ENCODE results near the gene SHISA9. TPM values are rescaled to one million over a fixed set of nuclear protein-coding genes. Genes with fewer than 3 reads are reported as not detected.

The SHISA9 gene
- total and polyA plus RNA-seq, 3 donors from 2014 or later, result 0.46 to 1.0 (median 0.68) TPM

- Histone ChIP-seq H3K4me1 (no peaks in the 10 kb centered on the region), H3K27ac (no peak overlapping the region), H3K27me3 (no peaks in the 10 kb centered on the region), H3K9me3 (no peaks in the 10 kb centered on the region), H3K36me3 (ENCODE audit: low read depth, missing control alignments) (no peaks in the 10 kb centered on the region), H3K4me3 (no peak overlapping the region)
- DNase-seq, result no peak
- WGBS, 2 donors, result 81 to 100% methylated on average over 1 of the region's 1 CpG
- TF ChIP-seq POLR2A (IDR thresholded peaks at IDR 0.05), result no peak
- TF ChIP-seq CTCF (IDR thresholded peaks at IDR 0.05), result no peak
- intact Hi-C loops (cut with DNase I; ENCODE audit: low total_unique reads), result no loop called here
These were observed 19.7 kb upstream of the SHISA9 start for GRCh38 chr16:12881740-12882139.

- Histone ChIP-seq H3K4me1 (no peaks in the 10 kb centered on the region), H3K36me3 (ENCODE audit: low read depth, missing control alignments) (no peaks in the 10 kb centered on the region), H3K27me3 (no peaks in the 10 kb centered on the region), H3K4me3 (no peak overlapping the region), H3K9me3 (no peaks in the 10 kb centered on the region), H3K27ac (no peak overlapping the region)
- intact Hi-C loops (cut with DNase I; ENCODE audit: low total_unique reads), result no loop called here
- WGBS, 2 donors, result 66 to 68% methylated on average over 5 of the region's 5 CpGs
- no peak for DNase-seq
- no peak for TF ChIP-seq CTCF (IDR thresholded peaks at IDR 0.05)
- no peak for TF ChIP-seq POLR2A (IDR thresholded peaks at IDR 0.05)
These were observed 15.7 kb upstream of the SHISA9 start for GRCh38 chr16:12885742-12886141.

GRCh38 chr16:12891836-12892235, 9.6 kb upstream of the SHISA9 start:
- intact Hi-C loops (cut with DNase I; ENCODE audit: low total_unique reads), result no loop called here
- Histone ChIP-seq H3K4me3 (no peak overlapping the region), H3K27ac (no peak overlapping the region), H3K9me3 (no peaks in the 10 kb centered on the region), H3K36me3 (ENCODE audit: low read depth, missing control alignments) (no peaks in the 10 kb centered on the region), H3K27me3 (no peaks in the 10 kb centered on the region), H3K4me1 (no peaks in the 10 kb centered on the region)
- TF ChIP-seq CTCF (IDR thresholded peaks at IDR 0.05) (no peak), POLR2A (IDR thresholded peaks at IDR 0.05) (no peak)
- no peak for DNase-seq
- WGBS, 2 donors, result 80 to 81% methylated on average over 5 of the region's 5 CpGs

GRCh38 chr16:12893050-12893750, 8.2 kb upstream of the SHISA9 start:
- Histone ChIP-seq H3K27me3 (no peaks in the 10 kb centered on the region), H3K27ac (no peak overlapping the region), H3K4me1 (no peaks in the 10 kb centered on the region), H3K9me3 (no peaks in the 10 kb centered on the region), H3K4me3 (no peak overlapping the region), H3K36me3 (ENCODE audit: low read depth, missing control alignments) (no peaks in the 10 kb centered on the region)
- DNase-seq, result no peak
- no peak for TF ChIP-seq CTCF (IDR thresholded peaks at IDR 0.05)
- TF ChIP-seq POLR2A (IDR thresholded peaks at IDR 0.05), result no peak
- 68 to 91% methylated on average over 8 of the region's 8 CpGs for WGBS, 2 donors
- intact Hi-C loops (cut with DNase I; ENCODE audit: low total_unique reads), result no loop called here

- 56 to 74% methylated on average over 4 of the region's 4 CpGs for WGBS, 2 donors
- intact Hi-C loops (cut with DNase I; ENCODE audit: low total_unique reads), result no loop called here
- Histone ChIP-seq H3K4me3 (no peak overlapping the region), H3K27ac (no peak overlapping the region), H3K4me1 (peaks cover 4% of the 10 kb centered on the region), H3K27me3 (no peaks in the 10 kb centered on the region), H3K36me3 (ENCODE audit: low read depth, missing control alignments) (no peaks in the 10 kb centered on the region), H3K9me3 (no peaks in the 10 kb centered on the region)
- peak in 2 of 3 experiments; percentile 23 to 25 for TF ChIP-seq CTCF (IDR thresholded peaks at IDR 0.05)
- no peak for TF ChIP-seq POLR2A (IDR thresholded peaks at IDR 0.05)
- no peak for DNase-seq
These were observed 4.8 kb upstream of the SHISA9 start for GRCh38 chr16:12896562-12896961.
